HepG2 (cell line): ENCODE data around the gene TAF3. TPM values are rescaled to one million over a fixed set of nuclear protein-coding genes. Genes with fewer than 3 reads are reported as not detected.

ENCODE experiments used
- ADNP ChIP-seq: sonication (generic); formaldehyde crosslinking; IDR thresholded peaks from 2 replicates; pipeline ENCODE4 v1.4.0; 2020; ENCODE audit warnings: missing genetic modification reagents
- ARNTL ChIP-seq: sonication (generic); formaldehyde crosslinking; IDR thresholded peaks from 2 replicates; pipeline ENCODE4 v1.4.0; 2020; ENCODE audit warnings: mild to moderate bottlenecking, missing genetic modification reagents
- ATF6 ChIP-seq: sonication (generic); formaldehyde crosslinking; conservative IDR thresholded peaks from 2 replicates; pipeline ENCODE4 v1.4.0; 2020; ENCODE audit warnings: missing genetic modification reagents
- CREB1 ChIP-seq, 2 experiments: fragments of 450-650 bp in 1 of 2; IDR thresholded peaks; 2 replicates each; pipeline ENCODE4 v1.6.1; 2016 to 2017; ENCODE audit warnings: control low read depth in 1 of 2, mild to moderate bottlenecking in 1 of 2, missing compliant biosample characterization in 1 of 2, missing genetic modification characterization in 1 of 2
- CTCF ChIP-seq: sonication (generic); formaldehyde crosslinking; IDR thresholded peaks from 2 replicates; pipeline ENCODE4 v1.5.0; 2020; ENCODE audit warnings: mild to moderate bottlenecking, missing genetic modification reagents, moderate library complexity
- GFI1 ChIP-seq: sonication (generic); formaldehyde crosslinking; IDR thresholded peaks from 2 replicates; pipeline ENCODE4 v1.5.0; 2020; ENCODE audit warnings: missing genetic modification reagents, mild to moderate bottlenecking, borderline replicate concordance
- HNF1A ChIP-seq, 2 experiments: sonication (generic) in 1 of 2; formaldehyde crosslinking in 1 of 2; IDR thresholded peaks; 2 replicates each; pipeline versions ENCODE4 v1.4.0 to v1.6.1; 2016 to 2020; ENCODE audit warnings: borderline replicate concordance in 1 of 2, low read depth in 1 of 2, mild to moderate bottlenecking in 1 of 2, missing genetic modification reagents in 1 of 2
- HOXA3 ChIP-seq: sonication (generic); formaldehyde crosslinking; IDR thresholded peaks from 2 replicates; pipeline ENCODE4 v1.5.0; 2020; ENCODE audit warnings: missing genetic modification reagents
- NCOA1 ChIP-seq: sonication (generic); formaldehyde crosslinking; IDR thresholded peaks from 2 replicates; pipeline ENCODE4 v1.9.0; 2021; ENCODE audit warnings: missing genetic modification reagents
- PCBP1 ChIP-seq: fragments of 200-400 bp; formaldehyde crosslinking; IDR thresholded peaks from 2 replicates; pipeline ENCODE4 v1.6.1; 2017; ENCODE audit warnings: mild to moderate bottlenecking, low read depth, low read length, borderline replicate concordance
- ZBTB2 ChIP-seq: sonication (generic); formaldehyde crosslinking; IDR thresholded peaks from 2 replicates; pipeline ENCODE4 v1.8.0; 2022; ENCODE audit warnings: low read depth, missing genetic modification reagents
- ZFAT ChIP-seq: sonication (generic); formaldehyde crosslinking; conservative IDR thresholded peaks from 2 replicates; pipeline ENCODE4 v1.8.1; 2023; ENCODE audit warnings: missing genetic modification reagents, inconsistent platforms
- ZNF160 ChIP-seq: sonication (generic); formaldehyde crosslinking; IDR thresholded peaks from 2 replicates; pipeline ENCODE4 v1.8.0; 2022; ENCODE audit warnings: mild to moderate bottlenecking, inconsistent platforms, missing genetic modification reagents
- ZNF558 ChIP-seq: sonication (generic); formaldehyde crosslinking; IDR thresholded peaks from 2 replicates; pipeline ENCODE4 v1.9.0; 2022; ENCODE audit warnings: mild to moderate bottlenecking, missing genetic modification reagents, borderline replicate concordance
- ZNF605 ChIP-seq: sonication (generic); formaldehyde crosslinking; IDR thresholded peaks from 2 replicates; pipeline ENCODE4 v1.8.0; 2022; ENCODE audit warnings: mild to moderate bottlenecking, missing genetic modification reagents
- ZNF644 ChIP-seq: IDR thresholded peaks from 2 replicates; pipeline ENCODE4 v1.6.1; 2016; ENCODE audit warnings: low read depth
- ZNF747 ChIP-seq: sonication (generic); formaldehyde crosslinking; IDR thresholded peaks from 2 replicates; pipeline ENCODE4 v1.8.1; 2023; ENCODE audit warnings: missing genetic modification reagents, mild to moderate bottlenecking, borderline replicate concordance
- ZNF891 ChIP-seq: sonication (generic); formaldehyde crosslinking; IDR thresholded peaks from 2 replicates; pipeline ENCODE4 v1.5.0; 2020; ENCODE audit warnings: mild to moderate bottlenecking, missing genetic modification reagents
- polyA plus RNA-seq, 8 experiments: library from polyadenylated mRNA; depleted of rRNA in 3 of 8; stranded (reverse) in 7 of 8; unstranded in 1 of 8; fragments of >200 nt; fragmentation: Illumina TruSeq in 4 of 8; extraction: Trizol in 4 of 8; gene quantifications; 2 replicates each; pipeline versions ENCODE4 v1.2.1 to v1.2.3, GENCODE V29; 2011 to 2016; ENCODE audit warnings: low read depth in 4 of 8, missing spikeins in 1 of 8, mixed read lengths in 1 of 8; ENCODE audit not compliant: insufficient read depth in 1 of 8
- total RNA-seq, 5 experiments: library from RNA; depleted of rRNA; stranded (reverse); fragments of >200 nt; fragmentation: Illumina TruSeq; extraction: Trizol; gene quantifications; 2 replicates each; pipeline ENCODE4 v1.2.3, GENCODE V29; 2016; ENCODE audit warnings: low read depth in 1 of 5

Gene TAF3
- total and polyA plus RNA-seq, 2 of the 13 experiments (the other 11 are each of a cell fraction or from before 2014, with no cell fraction given): 1.7 to 2.9 TPM

GRCh38 chr10:7818295-7819120 is at the start of gene TAF3 (continued):
- TF ChIP-seq ZNF747 (CRISPR knock-in tag): peak; percentile 94
- TF ChIP-seq ZNF644 (CRISPR knock-in tag): 0 out of 2 replicates have a peak, but pooled peaks have one; percentile 23
- TF ChIP-seq ARNTL (CRISPR knock-in tag): 0 out of 2 replicates have a peak, but pooled peaks have one; percentile 32
- 0 out of 2 replicates have a peak, but pooled peaks have one; percentile 27 for TF ChIP-seq ZBTB2 (CRISPR knock-in tag)
- no peak for TF ChIP-seq NCOA1 (CRISPR knock-in tag)
- TF ChIP-seq CTCF (CRISPR knock-in tag): peak; percentile 28; the same call in 1 of the 2 replicates
- TF ChIP-seq HNF1A (IDR thresholded peaks at IDR 0.05; ENCODE audit: low read depth): no peak
- TF ChIP-seq HNF1A (CRISPR knock-in tag; IDR thresholded peaks at IDR 0.05; ENCODE audit: borderline replicate concordance): peak; percentile 68; the same call in 1 of the 2 replicates
- no peak for TF ChIP-seq ADNP (CRISPR knock-in tag)
- peak; percentile 75; the same call in 1 of the 2 replicates for TF ChIP-seq GFI1 (CRISPR knock-in tag)
- TF ChIP-seq ZFAT: no peak
- 0 out of 2 replicates have a peak, but pooled peaks have one; percentile 54 for TF ChIP-seq ZNF160
- peak; percentile 40; the same call in 1 of the 2 replicates for TF ChIP-seq ZNF605 (CRISPR knock-in tag)
- no peak for TF ChIP-seq ZNF558 (CRISPR knock-in tag)
- peak; percentile 85; the same call in 1 of the 2 replicates for TF ChIP-seq PCBP1
- TF ChIP-seq CREB1 (IDR thresholded peaks at IDR 0.05): 0 out of 2 replicates have a peak, but pooled peaks have one; percentile 2
- TF ChIP-seq CREB1 (CRISPR knock-in tag; IDR thresholded peaks at IDR 0.05): no peak
- peak; percentile 74; the same call in 1 of the 2 replicates for TF ChIP-seq ATF6 (CRISPR knock-in tag)
- peak; percentile 95 for TF ChIP-seq HOXA3 (CRISPR knock-in tag)
- TF ChIP-seq ZNF891 (CRISPR knock-in tag): 0 out of 2 replicates have a peak, but pooled peaks have one; percentile 26
